ENCODE measurements around the gene COMMD6.

GRCh38 chr13:75512253-75512652 lies 25.4 kb downstream of the COMMD6 start:
- no peak for TF ChIP-seq POLR2AphosphoS5 (IDR thresholded peaks at IDR 0.05; ENCODE audit: insufficient read depth, low read depth, low read length)
- no peak for TF ChIP-seq CTCF (IDR thresholded peaks at IDR 0.05; ENCODE audit: extremely low read depth in 1 of 2, insufficient read depth in 1 of 2, low read depth in 1 of 2, low read length in 2 of 2)
- no peak for TF ChIP-seq POLR2A (IDR thresholded peaks at IDR 0.05; ENCODE audit: low read depth, low read length)
- no peak for TF ChIP-seq MAX (IDR thresholded peaks at IDR 0.05; ENCODE audit: insufficient read depth, insufficient read length)
- TF ChIP-seq MYC (IDR thresholded peaks at IDR 0.05; ENCODE audit: low read depth, low read length), result no peak
